ENCODE data around the gene DCBLD1. TPM values are rescaled to one million over a fixed set of nuclear protein-coding genes. Genes with fewer than 3 reads are reported as not detected.

Gene DCBLD1
- total and polyA plus RNA-seq, 2 of the 4 experiments (the other 2 are of a cell fraction) = 21.1 to 27.8 TPM

GRCh38 chr6:117512987-117513573, 30.6 kb downstream of the DCBLD1 start:
- H3K4me3 ChIP-seq (ENCODE audit: insufficient read depth, low read depth, low read length) = no peak overlapping the region
- no peak overlapping the region for H2BK20ac ChIP-seq (ENCODE audit: low read depth, low read length)
- dilution Hi-C loops (cut with HindIII; ENCODE audit: low sequenced_read_pairs, unreplicated experiment) (no loop called here), intact Hi-C loops (cut with micrococcal nuclease) (no loop called here), in situ Hi-C loops (cut with MboI; ENCODE audit: low sequenced_read_pairs) (no loop called here)
- H3K9me3 ChIP-seq (ENCODE audit: control insufficient read depth, insufficient read depth, low read length) = no peaks in the 10 kb centered on the region
- H3K4me1 ChIP-seq (ENCODE audit: control insufficient read depth, insufficient read depth, low read length) = peaks cover 16% of the 10 kb centered on the region
- no peak overlapping the region; the same call in 1 of the 2 replicates for H3K18ac ChIP-seq (ENCODE audit: low read depth, low read length)
- 0 out of 2 replicates have a peak overlapping the region, but pooled peaks have one; percentile 30 for H3K14ac ChIP-seq (replicated peaks; ENCODE audit: low read depth, low read length)
- no peak overlapping the region; the same call in 1 of the 2 replicates for H3K4ac ChIP-seq (ENCODE audit: low read depth, low read length)
- ATAC-seq (ENCODE audit: low read depth) (no peak), DNase-seq (no peak)
- WGBS, 2 experiments (ENCODE audit: extremely low coverage in 2 of 2, insufficient read length in 1 of 2) = no CpG with 5 or more reads among the region's 2 CpGs
- H3K36me3 ChIP-seq (ENCODE audit: control insufficient read depth, insufficient read depth, low read length) = peaks cover 5% of the 10 kb centered on the region
- H2AFZ ChIP-seq (replicated peaks; ENCODE audit: low read length, poor library complexity) = no peak overlapping the region
- CTCF ChIA-PET = no interaction called here
- H4K20me1 ChIP-seq (ENCODE audit: insufficient read depth, low read length) = no peaks in the 10 kb centered on the region
- no peaks in the 10 kb centered on the region for H3K27me3 ChIP-seq (ENCODE audit: control insufficient read depth, insufficient read depth, low read length)
- peaks cover 35 to 52% of the 10 kb centered on the region in 2 experiments for H3K79me1 ChIP-seq (ENCODE audit: low read depth in 1 of 2, low read length in 2 of 2)
- H3K23ac ChIP-seq (ENCODE audit: low read depth, low read length) = no peak overlapping the region
- H3K27ac ChIP-seq (ENCODE audit: insufficient read depth, low read length) = no peak overlapping the region
- H2AK9ac ChIP-seq (replicated peaks; ENCODE audit: low read depth, low read length, poor library complexity) = no peak overlapping the region
- no peak overlapping the region; the same call in 1 of the 2 replicates for H4K91ac ChIP-seq (ENCODE audit: insufficient read depth, low read depth, low read length)
- BruUV-seq (replicated peaks) = no TSS peak
- 0 out of 2 replicates have a peak overlapping the region, but pooled peaks have one; percentile 35 for H4K5ac ChIP-seq (ENCODE audit: low read depth, low read length)
- no peak overlapping the region for H2BK120ac ChIP-seq (ENCODE audit: low read depth, low read length)
- H3K56ac ChIP-seq (ENCODE audit: extremely low read depth, insufficient read depth, low read length) = no peak overlapping the region
- no peak overlapping the region for H4K8ac ChIP-seq (ENCODE audit: low read depth in 2 of 2, low read length in 2 of 2)
- peaks cover 7% of the 10 kb centered on the region for H3K9me1 ChIP-seq (ENCODE audit: insufficient read depth, low read length)
- POLR2A ChIA-PET (ENCODE audit: unreplicated experiment) = no interaction called here
- H2BK5ac ChIP-seq (ENCODE audit: low read depth, low read length, poor library complexity, severe bottlenecking) = no peak overlapping the region
- H2AK5ac ChIP-seq (ENCODE audit: low read depth, low read length) = no peak overlapping the region
- no peak overlapping the region for H3K4me2 ChIP-seq (ENCODE audit: low read depth, low read length)
- no peak overlapping the region for H3K9ac ChIP-seq (ENCODE audit: low read depth, low read length)
- H2BK15ac ChIP-seq (ENCODE audit: low read depth, low read length) = no peak overlapping the region; the same call in 2 of the 3 replicates
- TF ChIP-seq BHLHE40 (IDR thresholded peaks at IDR 0.05; ENCODE audit: low read depth, low read length) = no peak
- no peak for TF ChIP-seq CEBPB (IDR thresholded peaks at IDR 0.05; ENCODE audit: low read depth, low read length)
- no peak for TF ChIP-seq CHD1 (IDR thresholded peaks at IDR 0.05; ENCODE audit: low read depth, low read length)
- TF ChIP-seq FOS (IDR thresholded peaks at IDR 0.05; ENCODE audit: low read depth, low read length) = no peak
- TF ChIP-seq, protein P1, sequence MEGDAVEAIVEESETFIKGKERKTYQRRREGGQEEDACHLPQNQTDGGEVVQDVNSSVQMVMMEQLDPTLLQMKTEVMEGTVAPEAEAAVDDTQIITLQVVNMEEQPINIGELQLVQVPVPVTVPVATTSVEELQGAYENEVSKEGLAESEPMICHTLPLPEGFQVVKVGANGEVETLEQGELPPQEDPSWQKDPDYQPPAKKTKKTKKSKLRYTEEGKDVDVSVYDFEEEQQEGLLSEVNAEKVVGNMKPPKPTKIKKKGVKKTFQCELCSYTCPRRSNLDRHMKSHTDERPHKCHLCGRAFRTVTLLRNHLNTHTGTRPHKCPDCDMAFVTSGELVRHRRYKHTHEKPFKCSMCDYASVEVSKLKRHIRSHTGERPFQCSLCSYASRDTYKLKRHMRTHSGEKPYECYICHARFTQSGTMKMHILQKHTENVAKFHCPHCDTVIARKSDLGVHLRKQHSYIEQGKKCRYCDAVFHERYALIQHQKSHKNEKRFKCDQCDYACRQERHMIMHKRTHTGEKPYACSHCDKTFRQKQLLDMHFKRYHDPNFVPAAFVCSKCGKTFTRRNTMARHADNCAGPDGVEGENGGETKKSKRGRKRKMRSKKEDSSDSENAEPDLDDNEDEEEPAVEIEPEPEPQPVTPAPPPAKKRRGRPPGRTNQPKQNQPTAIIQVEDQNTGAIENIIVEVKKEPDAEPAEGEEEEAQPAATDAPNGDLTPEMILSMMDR (conservative IDR thresholded peaks at IDR 0.05; ENCODE audit: low read depth, low read length) = no peak
- no peak for TF ChIP-seq MAFK (IDR thresholded peaks at IDR 0.05; ENCODE audit: low read depth, low read length)
- TF ChIP-seq SMC3 (IDR thresholded peaks at IDR 0.05; ENCODE audit: low read depth, low read length) = no peak
- no peak for TF ChIP-seq RAD21 (IDR thresholded peaks at IDR 0.05; ENCODE audit: low read length)
- TF ChIP-seq NFE2L2 (IDR thresholded peaks at IDR 0.05; ENCODE audit: low read depth, low read length) = no peak
- TF ChIP-seq, protein P2, sequence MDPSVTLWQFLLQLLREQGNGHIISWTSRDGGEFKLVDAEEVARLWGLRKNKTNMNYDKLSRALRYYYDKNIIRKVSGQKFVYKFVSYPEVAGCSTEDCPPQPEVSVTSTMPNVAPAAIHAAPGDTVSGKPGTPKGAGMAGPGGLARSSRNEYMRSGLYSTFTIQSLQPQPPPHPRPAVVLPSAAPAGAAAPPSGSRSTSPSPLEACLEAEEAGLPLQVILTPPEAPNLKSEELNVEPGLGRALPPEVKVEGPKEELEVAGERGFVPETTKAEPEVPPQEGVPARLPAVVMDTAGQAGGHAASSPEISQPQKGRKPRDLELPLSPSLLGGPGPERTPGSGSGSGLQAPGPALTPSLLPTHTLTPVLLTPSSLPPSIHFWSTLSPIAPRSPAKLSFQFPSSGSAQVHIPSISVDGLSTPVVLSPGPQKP (IDR thresholded peaks at IDR 0.05; ENCODE audit: borderline replicate concordance, low read depth, low read length) = no peak
- no peak for TF ChIP-seq POLR2A (IDR thresholded peaks at IDR 0.05; ENCODE audit: low read depth, low read length)
